ENCODE results near the gene MORN5.

DNA sequence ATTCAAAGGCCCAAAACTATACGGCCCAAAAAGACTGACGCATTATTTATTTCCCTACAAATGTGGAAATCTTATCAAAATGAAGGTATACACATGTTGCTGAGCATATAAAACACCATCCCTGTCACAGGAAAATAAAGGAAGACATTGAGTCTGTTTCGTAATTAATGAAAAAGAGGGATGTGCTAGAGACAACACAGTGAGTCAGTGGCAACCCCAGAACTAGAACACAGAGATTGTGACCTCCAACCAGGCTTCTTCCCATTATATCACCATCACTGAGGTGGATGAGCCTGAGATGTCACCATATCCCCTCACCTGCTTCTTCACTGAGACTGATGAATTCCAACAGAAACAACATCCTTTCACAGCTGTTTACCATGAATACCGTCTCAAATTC lies 3.9 kb upstream of the MORN5 start:
- no peak for TF ChIP-seq PAX5 (IDR thresholded peaks at IDR 0.05; ENCODE audit: insufficient read depth, low read length, severe bottlenecking)
- no peak for TF ChIP-seq POLR2A (IDR thresholded peaks at IDR 0.05; ENCODE audit: low read depth, low read length)
- TF ChIP-seq TAF1 (IDR thresholded peaks at IDR 0.05; ENCODE audit: low read depth, low read length): no peak
- TF ChIP-seq POLR2AphosphoS5 (IDR thresholded peaks at IDR 0.05; ENCODE audit: low read depth, low read length): no peak

Measured in GM12891 (cell line).